ENCODE results near the gene ARHGEF40. TPM values are rescaled to one million over a fixed set of nuclear protein-coding genes. Genes with fewer than 3 reads are reported as not detected.

The ARHGEF40 gene
- polyA plus RNA-seq, 4 donors: 2.2 to 26.1 (median 7.2) TPM

GRCh38 chr14:21041676-21042433 is 28.2 kb upstream of the ARHGEF40 start, which contains the start of gene RNASE7:
RNASE7 (plus strand) TSS chr14:21042362; CDS start chr14:21042993, 631 bp downstream.
- H3K27ac ChIP-seq (ENCODE audit: low read depth in 1 of 3, low read length in 2 of 3): no peak within 1 kb of the TSS
- no peaks in the 10 kb centered on the region for H3K9me3 ChIP-seq (ENCODE audit: control insufficient read depth in 2 of 2, insufficient read depth in 1 of 2, low read depth in 1 of 2, low read length in 1 of 2)
- H3K4me3 ChIP-seq (ENCODE audit: low read depth in 1 of 3, low read length in 3 of 3): no peak within 1 kb of the TSS
- peaks cover 0 to 33% (median 5%) of the 10 kb centered on the region in 3 donors for H3K4me1 ChIP-seq (ENCODE audit: control insufficient read depth in 3 of 3, insufficient read depth in 2 of 3, low read depth in 1 of 3, low read length in 2 of 3)
- WGBS, 3 donors: 68 to 79% (median 78%) methylated on average over 11 of the region's 11 CpGs
- FAIRE-seq (no peak), DNase-seq (no peak)
- no peaks in the 10 kb centered on the region for H3K36me3 ChIP-seq (ENCODE audit: control insufficient read depth in 3 of 3, insufficient read depth in 2 of 3, low read depth in 1 of 3, low read length in 3 of 3)
- no peaks in the 10 kb centered on the region for H3K27me3 ChIP-seq (ENCODE audit: control insufficient read depth in 3 of 3, insufficient read depth in 3 of 3, low read length in 3 of 3)

GRCh38 chr14:21042918-21043317 is 27.2 kb upstream of the ARHGEF40 start:
- Histone ChIP-seq H3K36me3 (ENCODE audit: control insufficient read depth in 3 of 3, insufficient read depth in 2 of 3, low read depth in 1 of 3, low read length in 3 of 3) (no peaks in the 10 kb centered on the region), H3K27me3 (ENCODE audit: control insufficient read depth in 3 of 3, insufficient read depth in 3 of 3, low read length in 3 of 3) (no peaks in the 10 kb centered on the region), H3K27ac (ENCODE audit: low read depth in 1 of 3, low read length in 2 of 3) (no peak overlapping the region), H3K9me3 (ENCODE audit: control insufficient read depth in 2 of 2, insufficient read depth in 1 of 2, low read depth in 1 of 2, low read length in 1 of 2) (no peaks in the 10 kb centered on the region), H3K4me3 (ENCODE audit: low read depth in 1 of 3, low read length in 3 of 3) (no peak overlapping the region), H3K4me1 (ENCODE audit: control insufficient read depth in 3 of 3, insufficient read depth in 2 of 3, low read depth in 1 of 3, low read length in 2 of 3) (peaks cover 0 to 29% (median 5%) of the 10 kb centered on the region in 3 donors)
- FAIRE-seq (no peak), DNase-seq (no peak)
- WGBS, 3 donors: 62 to 67% (median 65%) methylated on average over 8 of the region's 8 CpGs

GRCh38 chr14:21043387-21043973 is 26.6 kb upstream of the ARHGEF40 start:
- DNase-seq (no peak), FAIRE-seq (no peak)
- Histone ChIP-seq H3K4me1 (ENCODE audit: control insufficient read depth in 3 of 3, insufficient read depth in 2 of 3, low read depth in 1 of 3, low read length in 2 of 3) (peaks cover 0 to 23% (median 5%) of the 10 kb centered on the region in 3 donors), H3K4me3 (ENCODE audit: low read depth in 1 of 3, low read length in 3 of 3) (no peak overlapping the region), H3K27me3 (ENCODE audit: control insufficient read depth in 3 of 3, insufficient read depth in 3 of 3, low read length in 3 of 3) (no peaks in the 10 kb centered on the region), H3K9me3 (ENCODE audit: control insufficient read depth in 2 of 2, insufficient read depth in 1 of 2, low read depth in 1 of 2, low read length in 1 of 2) (no peaks in the 10 kb centered on the region), H3K27ac (ENCODE audit: low read depth in 1 of 3, low read length in 2 of 3) (no peak overlapping the region), H3K36me3 (ENCODE audit: control insufficient read depth in 3 of 3, insufficient read depth in 2 of 3, low read depth in 1 of 3, low read length in 3 of 3) (no peaks in the 10 kb centered on the region)
- 29 to 60% (median 44%) methylated on average over 2 of the region's 2 CpGs for WGBS, 3 donors

- Histone ChIP-seq H3K27ac (ENCODE audit: low read depth in 1 of 3, low read length in 2 of 3) (peak overlapping the region in 1 of 3 donors; percentile 23), H3K27me3 (ENCODE audit: control insufficient read depth in 3 of 3, insufficient read depth in 3 of 3, low read length in 3 of 3) (no peaks in the 10 kb centered on the region), H3K9me3 (ENCODE audit: control insufficient read depth in 2 of 2, insufficient read depth in 1 of 2, low read depth in 1 of 2, low read length in 1 of 2) (no peaks in the 10 kb centered on the region), H3K36me3 (ENCODE audit: control insufficient read depth in 3 of 3, insufficient read depth in 2 of 3, low read depth in 1 of 3, low read length in 3 of 3) (no peaks in the 10 kb centered on the region), H3K4me3 (ENCODE audit: low read depth in 1 of 3, low read length in 3 of 3) (no peak overlapping the region), H3K4me1 (ENCODE audit: control insufficient read depth in 3 of 3, insufficient read depth in 2 of 3, low read depth in 1 of 3, low read length in 2 of 3) (peaks cover 0 to 17% (median 5%) of the 10 kb centered on the region in 3 donors)
- DNase-seq: peak; percentile 40 to 74
- WGBS, 3 donors: 32 to 38% (median 33%) methylated on average over 6 of the region's 6 CpGs
- no peak for FAIRE-seq
Observed at GRCh38 chr14:21043974-21044618, 26.0 kb upstream of the ARHGEF40 start.

GRCh38 chr14:21047378-21047781 is 22.7 kb upstream of the ARHGEF40 start:
- Histone ChIP-seq H3K9me3 (ENCODE audit: control insufficient read depth in 2 of 2, insufficient read depth in 1 of 2, low read depth in 1 of 2, low read length in 1 of 2) (no peaks in the 10 kb centered on the region), H3K36me3 (ENCODE audit: control insufficient read depth in 3 of 3, insufficient read depth in 2 of 3, low read depth in 1 of 3, low read length in 3 of 3) (no peaks in the 10 kb centered on the region), H3K4me3 (ENCODE audit: low read depth in 1 of 3, low read length in 3 of 3) (no peak overlapping the region), H3K27me3 (ENCODE audit: control insufficient read depth in 3 of 3, insufficient read depth in 3 of 3, low read length in 3 of 3) (no peaks in the 10 kb centered on the region), H3K27ac (ENCODE audit: low read depth in 1 of 3, low read length in 2 of 3) (no peak overlapping the region), H3K4me1 (ENCODE audit: control insufficient read depth in 3 of 3, insufficient read depth in 2 of 3, low read depth in 1 of 3, low read length in 2 of 3) (peaks cover 0 to 8% (median 5%) of the 10 kb centered on the region in 3 donors)
- 55 to 93% (median 82%) methylated on average over 2 of the region's 2 CpGs for WGBS, 3 donors
- FAIRE-seq: no peak
- no peak for DNase-seq

GRCh38 chr14:21048638-21049037 is 21.5 kb upstream of the ARHGEF40 start:
- peaks cover 0 to 7% (median under 1%) of the 10 kb centered on the region in 3 donors for H3K4me1 ChIP-seq (ENCODE audit: control insufficient read depth in 3 of 3, insufficient read depth in 2 of 3, low read depth in 1 of 3, low read length in 2 of 3)
- H3K9me3 ChIP-seq (ENCODE audit: control insufficient read depth in 2 of 2, insufficient read depth in 1 of 2, low read depth in 1 of 2, low read length in 1 of 2): no peaks in the 10 kb centered on the region
- no peaks in the 10 kb centered on the region for H3K27me3 ChIP-seq (ENCODE audit: control insufficient read depth in 3 of 3, insufficient read depth in 3 of 3, low read length in 3 of 3)
- H3K4me3 ChIP-seq (ENCODE audit: low read depth in 1 of 3, low read length in 3 of 3): no peak overlapping the region
- DNase-seq (no peak), FAIRE-seq (no peak)
- H3K27ac ChIP-seq (ENCODE audit: low read depth in 1 of 3, low read length in 2 of 3): no peak overlapping the region
- WGBS, 3 donors: 26 to 61% (median 50%) methylated on average over 2 of the region's 2 CpGs
- H3K36me3 ChIP-seq (ENCODE audit: control insufficient read depth in 3 of 3, insufficient read depth in 2 of 3, low read depth in 1 of 3, low read length in 3 of 3): no peaks in the 10 kb centered on the region

- Histone ChIP-seq H3K27ac (ENCODE audit: low read depth in 1 of 3, low read length in 2 of 3) (no peak overlapping the region), H3K9me3 (ENCODE audit: control insufficient read depth in 2 of 2, insufficient read depth in 1 of 2, low read depth in 1 of 2, low read length in 1 of 2) (no peaks in the 10 kb centered on the region), H3K4me1 (ENCODE audit: control insufficient read depth in 3 of 3, insufficient read depth in 2 of 3, low read depth in 1 of 3, low read length in 2 of 3) (peaks cover 0 to 9% (median 0%) of the 10 kb centered on the region in 3 donors), H3K27me3 (ENCODE audit: control insufficient read depth in 3 of 3, insufficient read depth in 3 of 3, low read length in 3 of 3) (no peaks in the 10 kb centered on the region), H3K36me3 (ENCODE audit: control insufficient read depth in 3 of 3, insufficient read depth in 2 of 3, low read depth in 1 of 3, low read length in 3 of 3) (no peaks in the 10 kb centered on the region), H3K4me3 (ENCODE audit: low read depth in 1 of 3, low read length in 3 of 3) (no peak overlapping the region)
- DNase-seq (no peak), FAIRE-seq (no peak)
- WGBS, 3 donors: 75 to 84% (median 76%) methylated on average over 3 of the region's 3 CpGs
Observed at GRCh38 chr14:21049271-21049673, 20.8 kb upstream of the ARHGEF40 start.

- FAIRE-seq (no peak), DNase-seq (no peak)
- H3K27ac ChIP-seq (ENCODE audit: low read depth in 1 of 3, low read length in 2 of 3): no peak overlapping the region
- H3K4me1 ChIP-seq (ENCODE audit: control insufficient read depth in 3 of 3, insufficient read depth in 2 of 3, low read depth in 1 of 3, low read length in 2 of 3): peaks cover 0 to 10% (median 0%) of the 10 kb centered on the region in 3 donors
- H3K9me3 ChIP-seq (ENCODE audit: control insufficient read depth in 2 of 2, insufficient read depth in 1 of 2, low read depth in 1 of 2, low read length in 1 of 2): no peaks in the 10 kb centered on the region
- no peaks in the 10 kb centered on the region for H3K27me3 ChIP-seq (ENCODE audit: control insufficient read depth in 3 of 3, insufficient read depth in 3 of 3, low read length in 3 of 3)
- no peaks in the 10 kb centered on the region for H3K36me3 ChIP-seq (ENCODE audit: control insufficient read depth in 3 of 3, insufficient read depth in 2 of 3, low read depth in 1 of 3, low read length in 3 of 3)
- H3K4me3 ChIP-seq (ENCODE audit: low read depth in 1 of 3, low read length in 3 of 3): no peak overlapping the region
- 71 to 82% (median 75%) methylated on average over 3 of the region's 3 CpGs for WGBS, 3 donors
Observed at GRCh38 chr14:21050597-21050996, 19.5 kb upstream of the ARHGEF40 start.
